ENCODE measurements around the gene ECT2.
A peak's percentile ranks its signal among the peaks of the same experiment; 100 is the strongest.
"Not testable (repeated sequence)": the region's sequence is repeated elsewhere in the genome, so short reads cannot be mapped to it uniquely, and the experiment has no call there.

ECT2 gene

DNA sequence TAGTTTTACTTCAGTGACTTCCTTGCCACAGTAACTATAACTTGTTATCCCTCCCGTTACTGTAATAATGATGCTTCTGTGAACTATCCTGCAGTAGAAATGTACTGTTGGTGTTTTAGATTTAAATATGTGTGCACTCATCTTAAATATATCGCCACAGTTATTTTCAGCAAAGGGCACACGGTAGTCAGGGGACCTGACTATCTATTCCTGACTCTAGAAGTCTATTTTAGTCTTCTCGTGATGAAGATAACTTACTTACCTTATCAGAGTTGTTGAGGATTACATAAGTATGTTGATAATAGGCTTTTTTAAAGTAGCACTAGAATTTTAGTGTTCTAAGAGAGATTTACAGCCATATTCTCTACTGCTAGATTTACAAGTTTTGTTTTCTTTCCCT, 65.3 kb downstream of the ECT2 start:
- DNase-seq, result no peak

DNA sequence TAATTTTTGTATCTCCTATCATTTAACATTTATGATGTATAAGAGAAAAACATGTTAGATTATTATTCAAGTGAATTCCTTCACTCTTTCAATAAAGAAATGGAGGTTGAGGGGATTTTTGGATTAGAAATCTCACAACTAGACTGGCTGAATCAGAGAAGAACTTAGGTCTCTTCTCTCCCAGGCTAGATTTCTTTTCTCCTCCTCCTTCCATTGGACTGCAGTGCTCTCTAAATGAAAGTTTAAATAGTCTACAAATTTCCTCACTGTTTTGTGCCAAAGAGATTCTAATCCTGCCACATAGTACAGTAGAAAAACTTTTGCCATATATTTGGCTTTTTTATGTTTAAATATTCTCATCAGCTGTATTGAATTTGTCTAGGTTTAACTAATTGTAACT, 65.8 kb downstream of the ECT2 start:
- DNase-seq, result no peak

DNA sequence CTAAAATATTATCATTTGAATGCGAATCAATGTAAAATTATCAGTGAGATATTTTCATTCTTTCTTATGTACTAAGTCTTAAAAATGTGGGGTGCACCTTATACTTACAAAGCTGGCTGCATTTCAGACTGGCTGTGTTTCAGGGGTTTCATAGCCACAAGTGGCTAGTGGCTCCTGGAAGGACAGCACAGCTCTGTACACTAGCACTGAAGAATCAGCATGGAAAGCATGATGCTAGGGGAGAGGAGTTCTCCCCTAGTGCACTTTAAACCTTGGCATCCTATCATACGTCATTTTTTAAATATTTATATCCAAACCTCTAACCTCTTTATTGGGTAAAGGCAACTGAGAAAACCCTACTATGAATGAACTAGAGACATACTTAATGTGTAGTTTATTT, 66.4 kb downstream of the ECT2 start:
- DNase-seq, result no peak

DNA sequence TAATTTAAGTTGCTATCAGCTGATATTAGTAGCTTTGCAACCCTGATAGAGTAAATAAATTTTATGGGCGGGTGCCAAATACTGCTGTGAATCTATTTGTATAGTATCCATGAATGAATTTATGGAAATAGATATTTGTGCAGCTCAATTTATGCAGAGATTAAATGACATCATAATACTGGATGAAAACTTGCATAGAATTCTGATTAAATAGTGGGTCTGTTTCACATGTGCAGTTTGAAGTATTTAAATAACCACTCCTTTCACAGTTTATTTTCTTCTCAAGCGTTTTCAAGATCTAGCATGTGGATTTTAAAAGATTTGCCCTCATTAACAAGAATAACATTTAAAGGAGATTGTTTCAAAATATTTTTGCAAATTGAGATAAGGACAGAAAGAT, 70.0 kb downstream of the ECT2 start:
- peak in 1 of 2 experiments; percentile 15 for DNase-seq

DNA sequence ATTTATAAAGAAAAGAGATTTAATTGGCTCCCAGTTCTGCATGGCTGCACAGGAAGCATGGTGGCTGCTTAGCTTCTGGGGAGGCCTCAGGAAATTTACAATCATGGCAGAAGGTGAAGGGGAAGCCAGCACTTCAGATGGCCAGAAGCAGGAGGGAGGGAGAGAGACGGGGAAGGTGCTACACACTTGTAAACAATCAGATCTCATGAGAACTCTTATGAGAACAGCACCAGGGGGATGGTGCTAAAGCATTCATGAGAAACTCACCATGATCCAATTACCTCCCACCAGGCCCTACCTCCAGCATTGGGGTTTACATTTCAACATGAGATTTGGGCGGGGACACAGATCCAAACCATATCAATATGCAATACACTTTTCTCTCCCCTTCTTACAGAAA, 73.7 kb downstream of the ECT2 start:
- no peak for DNase-seq

DNA sequence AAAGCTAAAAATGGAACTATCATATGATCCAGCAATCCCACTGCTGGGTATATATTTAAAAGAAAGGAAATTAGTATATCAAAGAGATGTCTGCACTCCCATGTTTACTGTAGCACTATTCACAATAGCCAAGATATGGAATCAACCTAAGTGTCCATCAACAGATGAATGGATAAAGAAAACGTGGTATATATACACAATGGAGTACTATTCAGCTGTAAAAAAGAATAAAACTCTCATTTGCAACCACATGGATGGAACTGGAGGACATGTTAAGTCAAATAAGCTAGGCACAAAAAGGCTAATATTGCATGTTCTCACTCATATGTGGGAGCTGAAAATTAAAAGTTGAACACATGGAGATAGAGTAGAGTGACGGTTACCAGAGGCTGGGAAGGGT, 76.7 kb downstream of the ECT2 start:
- not testable (repeated sequence) for DNase-seq

DNA sequence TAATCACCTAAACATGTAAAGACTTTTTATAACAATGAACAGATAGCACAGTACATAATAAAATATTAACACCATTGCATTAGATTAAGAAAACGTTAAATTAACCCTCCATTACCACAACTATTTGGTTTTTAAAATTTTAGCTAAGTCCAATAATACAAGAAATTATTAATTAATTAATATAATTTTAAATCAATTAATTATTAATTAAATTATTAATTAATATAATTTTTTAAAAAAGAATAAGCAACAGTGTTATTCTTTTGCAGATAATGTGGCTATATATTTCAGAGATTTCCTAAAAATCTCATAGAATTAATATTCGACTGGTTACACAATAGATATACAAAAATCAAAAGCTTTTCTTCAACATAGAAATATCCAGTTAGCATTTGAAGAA, 82.5 kb downstream of the ECT2 start:
- no peak for DNase-seq

DNA sequence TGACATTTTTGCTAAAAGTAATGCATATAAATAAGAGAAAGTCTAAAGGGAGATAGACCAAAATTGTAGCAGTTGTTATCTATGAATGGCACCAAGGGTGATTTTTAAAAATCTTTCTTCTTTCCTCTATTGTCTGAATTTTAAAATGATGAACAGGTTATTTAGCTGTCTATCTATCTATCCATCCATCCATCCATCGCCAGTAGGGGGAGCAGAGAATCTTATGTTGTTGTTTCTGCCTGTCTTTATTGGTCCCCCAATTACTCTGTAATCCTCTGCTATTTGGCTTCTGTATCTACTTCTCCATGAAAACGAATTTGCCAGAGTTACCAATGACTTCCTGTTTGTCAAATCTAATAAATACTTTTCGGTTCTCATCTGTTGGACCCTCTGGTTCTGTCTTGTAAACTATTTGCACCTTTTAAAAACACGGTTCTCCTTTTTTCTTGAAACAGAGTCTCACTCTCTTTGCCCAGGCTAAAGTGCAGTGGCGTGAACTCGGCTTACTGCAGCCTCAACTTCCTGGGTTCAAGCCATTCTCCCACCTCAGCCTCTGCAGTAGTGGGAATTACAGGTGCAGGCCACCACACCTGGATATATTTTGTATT, 86.0 kb downstream of the ECT2 start:
- DNase-seq, result peak; percentile 32 to 71

DNA sequence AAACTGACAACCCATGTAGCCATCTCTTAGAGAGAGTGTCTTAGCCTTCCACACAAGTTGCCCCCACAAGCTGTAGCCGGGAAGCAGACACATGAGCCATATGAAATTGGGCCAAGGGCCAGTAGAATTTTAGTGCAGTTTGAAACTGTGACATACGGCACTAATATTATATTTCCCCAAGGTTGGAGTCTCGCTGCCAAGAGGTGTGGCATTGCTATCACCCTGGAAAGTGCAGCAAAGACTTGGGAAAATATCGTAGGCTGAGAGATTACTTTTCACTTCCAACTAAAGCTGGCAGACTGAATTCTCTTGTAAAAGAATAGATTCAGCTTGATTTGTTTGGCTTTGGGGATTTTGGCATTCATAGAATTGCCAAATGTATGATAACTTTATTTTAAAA, 89.2 kb downstream of the ECT2 start:
- no peak for DNase-seq

DNA sequence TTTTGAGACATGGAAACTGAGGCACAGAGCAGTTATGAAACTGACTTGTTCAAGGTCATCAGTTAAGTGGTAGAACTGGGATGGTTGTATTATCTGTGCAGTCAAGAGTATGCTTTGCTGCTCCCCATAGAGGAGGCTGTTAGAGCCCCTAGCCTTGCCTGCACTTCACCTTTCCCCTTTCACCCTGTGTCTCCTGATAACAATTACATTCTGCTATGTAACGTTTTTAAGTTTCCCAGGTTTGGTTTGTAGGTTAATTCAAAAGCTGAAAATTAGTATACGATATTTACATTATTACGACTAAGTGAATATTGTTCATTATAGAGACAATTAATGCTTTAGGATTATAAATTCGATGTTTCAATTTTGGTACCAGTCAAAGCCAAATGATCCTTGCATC, 89.9 kb downstream of the ECT2 start:
- no peak for DNase-seq

DNA sequence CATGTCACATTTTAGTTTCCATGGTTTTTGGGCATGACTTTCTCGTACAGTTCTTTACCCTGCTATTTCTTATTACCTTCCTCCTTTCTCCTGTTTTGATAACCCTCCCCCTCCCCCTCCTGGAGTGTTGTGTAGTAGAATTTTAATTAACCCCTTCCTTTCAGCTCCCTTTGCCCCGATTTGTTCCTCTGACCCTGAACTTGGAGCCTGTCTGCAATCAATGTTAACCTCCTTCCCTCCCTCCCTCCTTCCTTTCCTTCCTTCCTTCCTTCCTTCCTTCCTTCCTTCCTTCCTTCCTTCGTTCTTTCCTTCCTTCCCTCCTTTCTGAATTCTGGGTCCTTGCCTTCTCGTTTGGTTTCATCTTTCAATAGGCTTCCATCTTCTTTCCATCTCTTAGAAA, 90.4 kb downstream of the ECT2 start:
- no peak for DNase-seq

DNA sequence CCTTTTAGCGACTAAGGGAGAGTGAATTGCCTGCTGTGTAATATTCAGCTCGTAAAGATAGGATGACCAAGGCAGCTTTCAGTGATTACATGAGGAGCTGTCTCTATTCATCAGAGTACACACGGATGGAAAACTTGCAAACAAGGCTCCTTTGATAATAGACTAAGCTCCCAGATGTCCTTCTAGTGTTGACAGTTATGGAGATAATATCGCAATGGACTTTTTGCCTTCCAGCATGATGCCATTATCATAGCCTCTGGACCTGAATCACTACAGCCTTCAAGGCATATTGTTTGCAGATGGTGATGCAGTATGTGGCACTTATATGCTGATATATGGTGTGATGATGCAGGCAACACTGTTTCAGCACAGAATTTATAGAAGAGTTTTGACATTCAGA, 93.9 kb downstream of the ECT2 start:
- DNase-seq, result no peak

DNA sequence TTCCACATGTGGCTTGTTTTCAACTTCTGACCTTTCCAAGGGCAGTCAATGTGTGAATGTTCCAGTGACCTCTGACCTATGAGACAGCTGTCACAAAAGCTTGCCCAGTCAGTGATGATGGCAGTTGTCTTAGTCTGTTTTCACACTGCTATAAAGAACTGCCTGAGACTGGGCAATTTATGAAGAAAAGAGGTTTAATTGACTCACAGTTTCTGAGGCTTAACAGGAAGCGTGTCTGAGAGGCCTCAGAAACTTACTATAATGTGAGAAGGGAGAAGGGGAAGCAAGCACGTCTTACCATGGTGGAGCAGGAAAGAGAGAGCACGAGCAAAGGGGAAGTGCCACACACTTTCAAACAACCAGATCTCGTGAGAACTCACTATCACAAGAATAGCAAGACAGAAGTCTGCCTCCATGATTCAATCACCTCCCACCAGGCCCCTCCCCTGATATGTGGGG, 95.6 kb downstream of the ECT2 start:
- no peak for DNase-seq

DNA sequence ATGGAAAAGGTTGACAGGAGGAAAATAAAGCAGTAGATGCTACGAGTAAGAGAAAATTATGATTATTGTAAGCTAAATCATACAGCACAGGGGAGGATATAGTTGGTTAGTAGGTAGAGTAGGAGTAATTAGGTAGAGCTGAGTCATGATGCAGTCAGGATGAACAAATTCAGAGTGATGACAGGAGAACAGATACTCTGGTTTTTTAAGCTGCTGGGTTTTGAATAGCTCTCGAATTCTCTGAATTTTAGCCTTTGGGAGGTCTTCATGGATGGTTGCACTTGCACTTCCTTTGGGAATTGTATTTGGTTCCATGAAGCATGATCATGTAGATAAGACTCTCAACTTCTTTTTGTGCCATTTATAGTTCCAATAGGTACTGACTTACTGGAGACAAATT, 96.2 kb downstream of the ECT2 start:
- peak in 1 of 2 experiments; percentile 27 for DNase-seq

DNA sequence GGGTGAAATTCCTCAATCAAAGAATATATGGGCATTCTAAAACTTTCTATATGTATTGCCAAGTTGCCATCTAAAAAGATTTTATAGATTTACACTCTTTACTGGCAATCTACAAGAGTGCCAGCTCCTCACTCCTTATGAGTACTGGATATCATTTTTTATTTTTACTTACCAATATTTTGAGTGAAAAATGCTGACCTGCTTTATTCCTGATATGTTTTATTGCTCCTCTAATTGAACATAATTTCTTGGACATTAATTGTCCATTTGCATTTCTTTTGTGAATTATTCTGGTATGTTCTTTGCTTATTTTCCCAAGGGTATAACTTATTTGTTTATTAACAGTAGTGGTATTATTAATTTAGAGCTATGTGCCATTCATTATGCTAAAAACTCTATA, 96.8 kb downstream of the ECT2 start:
- DNase-seq, result no peak

DNA sequence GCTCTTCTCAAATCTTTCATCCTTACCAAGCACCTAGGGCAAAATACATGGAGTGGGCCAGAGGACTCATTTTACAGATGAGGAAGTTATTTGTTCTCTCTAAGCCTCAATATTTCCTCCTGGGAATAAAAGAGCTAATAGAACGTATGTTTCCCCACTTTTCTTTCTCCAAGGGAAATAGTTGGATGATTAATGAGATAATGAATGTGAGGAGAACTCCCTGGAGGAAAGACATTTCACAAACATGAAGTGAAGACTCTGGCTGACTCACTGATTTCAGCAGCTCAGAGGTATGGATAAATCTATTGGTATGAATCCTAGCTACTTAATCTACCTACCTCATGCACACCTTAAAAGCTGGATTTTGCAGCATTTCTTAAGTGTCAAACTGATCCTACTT, 98.4 kb downstream of the ECT2 start:
- no peak for DNase-seq

DNA sequence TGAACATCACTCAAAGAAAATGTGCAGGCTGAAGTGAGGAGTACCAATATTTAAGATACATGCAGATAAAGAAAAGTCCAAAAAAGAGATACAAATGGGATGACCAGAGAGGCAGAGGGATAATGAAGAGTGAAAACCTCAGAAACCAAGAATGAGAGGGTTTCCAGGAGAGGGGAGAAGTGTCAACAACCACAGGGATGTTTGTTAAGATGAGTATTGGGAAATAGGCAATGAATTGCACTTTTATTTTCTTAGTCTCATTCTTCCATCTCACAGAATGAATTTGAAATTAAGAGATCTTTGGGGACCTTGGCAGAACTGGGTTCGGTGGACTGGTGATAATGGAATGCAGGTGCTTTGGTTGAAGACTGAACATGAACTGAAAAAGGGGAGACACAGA, 102.5 kb downstream of the ECT2 start:
- no peak for DNase-seq

DNA sequence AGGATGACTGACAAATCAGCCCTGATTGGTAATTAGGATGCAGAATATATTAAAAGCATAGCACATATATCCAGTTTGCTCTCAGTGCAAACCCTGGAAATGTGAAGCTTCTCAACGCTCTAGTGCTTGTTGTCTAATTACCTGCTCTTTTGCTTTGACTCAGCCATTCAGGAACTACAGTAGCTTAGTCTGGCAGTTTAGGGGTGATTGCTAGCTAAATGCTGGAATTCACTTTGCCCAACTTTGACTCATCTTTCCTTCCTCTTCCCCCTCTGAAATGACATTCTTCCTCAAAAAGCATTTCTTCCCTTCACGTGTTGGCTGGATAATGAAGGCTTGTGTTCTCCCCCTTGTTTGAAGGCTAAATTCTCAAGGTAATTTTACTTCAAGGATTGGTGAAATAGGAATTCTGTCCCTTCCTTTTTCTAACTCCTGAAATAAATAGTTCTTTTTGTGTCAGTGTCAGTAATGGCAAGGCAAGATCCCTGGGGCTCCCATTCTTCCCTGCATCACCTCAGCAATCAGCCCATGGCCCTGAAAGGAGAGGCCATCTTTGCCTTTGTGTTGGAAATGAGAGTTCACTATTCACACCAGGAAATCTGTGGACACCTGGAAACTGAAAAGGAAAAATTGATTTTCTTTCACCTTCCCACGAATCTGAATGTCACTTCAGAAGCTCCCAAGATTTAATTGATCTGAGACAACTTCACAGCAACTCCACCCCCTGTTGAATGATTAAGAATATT, 103.6 kb downstream of the ECT2 start:
- DNase-seq, result no peak

DNA sequence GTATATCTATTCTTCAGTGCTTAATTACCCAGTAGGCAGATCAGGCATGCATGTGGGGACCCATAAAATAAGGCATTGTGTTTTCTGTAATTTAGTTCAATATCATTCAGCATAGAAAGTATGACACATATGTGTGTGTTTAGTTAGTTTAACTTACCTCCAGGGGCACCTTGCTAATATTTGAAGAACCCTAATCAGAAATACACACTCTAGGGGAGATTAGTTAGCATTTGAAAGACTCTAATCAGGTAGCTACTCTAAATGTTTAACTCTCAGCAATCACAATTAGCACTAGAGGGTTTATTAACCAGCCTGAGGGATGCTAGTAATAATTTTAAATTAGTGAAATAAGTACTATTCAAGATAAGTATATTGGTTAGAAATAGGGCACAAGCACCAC, 104.5 kb downstream of the ECT2 start:
- DNase-seq, result no peak

DNA sequence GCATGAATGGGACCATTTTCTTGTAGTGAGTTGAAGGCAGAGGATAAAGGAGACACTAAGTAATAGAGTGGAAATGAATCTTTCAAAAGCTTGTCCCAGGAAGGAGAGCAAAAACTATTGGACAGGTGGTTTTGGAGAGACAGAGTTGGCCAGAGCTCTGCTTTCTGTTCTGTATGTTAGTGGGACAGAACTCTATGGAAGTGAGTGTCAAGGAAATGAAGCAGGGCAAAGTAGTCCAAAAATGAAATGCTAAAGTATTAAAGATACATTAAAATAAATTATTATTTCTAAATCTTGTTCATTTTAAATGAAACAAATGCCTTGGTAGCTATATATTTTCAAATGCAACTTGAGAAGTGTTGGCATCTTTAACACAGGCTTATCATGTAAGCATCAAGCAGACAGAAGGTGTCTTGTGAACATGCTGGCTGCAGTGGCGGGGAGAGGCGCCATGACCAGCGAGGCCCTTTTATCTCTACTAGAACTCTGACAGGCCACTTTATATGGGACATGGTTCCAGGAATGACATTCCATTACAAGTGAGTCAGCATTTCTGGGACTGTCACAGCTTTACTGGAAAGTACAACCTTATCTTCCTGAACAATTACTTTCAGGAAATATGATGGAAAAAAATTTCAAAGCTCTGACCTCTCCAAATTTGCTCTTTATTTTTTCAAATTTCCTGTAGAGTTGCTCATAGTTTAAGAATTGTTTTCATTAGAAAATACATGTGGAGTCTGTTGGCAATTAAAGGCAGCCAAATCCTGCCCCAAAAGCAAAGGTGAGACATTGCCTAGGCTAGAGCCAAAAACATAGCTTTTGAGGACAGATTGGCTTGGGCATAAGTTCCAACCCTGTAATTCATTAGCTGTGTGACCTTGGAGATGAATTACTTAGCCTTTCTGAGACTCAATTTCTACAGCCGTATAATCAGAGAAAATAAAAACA, 106.5 kb downstream of the ECT2 start:
- no peak for DNase-seq

DNA sequence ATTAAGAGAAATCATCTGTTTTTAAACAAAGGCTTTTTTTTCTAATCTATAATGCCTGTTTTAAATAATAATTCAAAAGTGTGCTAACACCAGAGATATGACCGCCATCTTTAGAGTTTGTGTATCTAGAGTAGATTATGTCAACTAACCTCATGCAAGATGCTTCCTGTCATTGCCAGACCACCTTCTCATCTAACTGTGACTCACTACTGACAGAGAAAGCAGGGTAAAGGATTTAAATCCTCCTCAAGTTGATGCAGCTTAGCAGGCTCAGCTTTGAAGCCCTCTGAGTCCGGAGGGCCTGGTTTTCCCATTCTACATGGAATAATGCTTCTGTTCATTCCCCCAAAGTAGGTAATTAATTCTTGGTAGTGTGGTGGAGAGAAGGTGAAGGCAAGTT, 108.5 kb downstream of the ECT2 start:
- no peak for DNase-seq

DNA sequence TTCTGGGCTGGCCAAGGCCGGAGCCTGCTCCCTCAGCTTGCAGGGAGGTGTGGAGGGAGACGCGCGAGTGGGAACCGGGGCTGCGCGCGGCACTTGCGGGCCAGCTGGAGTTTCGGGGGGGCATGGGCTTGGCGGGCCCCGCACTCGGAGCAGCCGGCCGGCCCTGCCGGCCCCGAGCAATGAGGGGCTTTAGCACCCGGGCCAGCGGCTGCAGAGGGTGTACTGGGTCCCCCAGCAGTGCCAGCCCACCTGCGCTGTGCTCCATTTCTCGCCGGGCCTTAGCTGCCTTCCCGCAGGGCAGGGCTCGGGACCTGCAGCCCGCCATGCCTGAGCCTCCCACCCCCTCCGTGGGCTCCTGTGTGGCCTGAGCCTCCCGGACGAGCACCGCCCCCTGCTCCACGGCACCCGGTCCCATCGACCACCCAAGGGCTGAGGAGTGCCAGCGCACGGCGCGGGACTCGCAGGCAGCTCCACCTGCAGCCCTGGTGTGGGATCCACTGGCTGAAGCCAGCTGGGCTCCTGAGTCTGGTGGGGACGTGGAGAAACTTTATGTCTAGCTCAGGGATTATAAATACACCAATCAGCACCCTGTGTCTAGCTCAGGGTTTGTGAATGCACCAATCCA, 116.3 kb downstream of the ECT2 start:
- not testable (repeated sequence) for DNase-seq

DNA sequence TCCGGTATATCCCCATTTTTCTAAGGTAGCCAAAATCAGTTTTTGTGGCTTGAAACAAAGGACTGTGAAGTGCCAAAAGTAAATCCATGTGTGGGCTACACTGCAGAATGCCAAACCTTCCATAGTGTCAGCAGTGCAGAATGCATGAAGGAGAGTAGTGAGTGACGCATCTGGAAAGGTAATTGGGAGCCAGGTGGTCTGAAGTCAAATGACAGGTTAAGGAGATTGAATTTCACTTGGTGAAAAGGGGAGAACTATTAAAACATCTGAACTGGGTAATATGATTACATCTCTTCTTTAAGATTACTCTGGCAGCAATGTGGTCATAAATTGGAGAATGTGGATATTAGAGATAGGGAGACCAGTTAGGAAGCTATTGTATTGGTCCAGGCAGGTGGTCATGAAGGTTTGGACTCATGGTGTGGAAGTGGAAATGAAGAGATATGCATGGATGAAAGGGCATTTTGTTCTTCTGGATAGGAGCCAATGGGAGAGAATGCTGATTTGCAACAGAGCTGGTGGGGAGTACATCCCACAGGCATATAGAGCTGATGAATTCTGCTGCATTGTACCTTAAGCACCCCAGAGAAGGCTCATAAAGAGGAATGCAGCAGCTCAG, 118.2 kb downstream of the ECT2 start:
- DNase-seq, result no peak

All from NCI-H526 (cell line).